ENCODE data around the gene CCDC148. TPM values are rescaled to one million over a fixed set of nuclear protein-coding genes. Genes with fewer than 3 reads are reported as not detected.
"Not testable (repeated sequence)": the region's sequence is repeated elsewhere in the genome, so short reads cannot be mapped to it uniquely, and the experiment has no call there.

Gene CCDC148
- total RNA-seq, 1 donor from 2014 or later: 3.1 TPM

DNA sequence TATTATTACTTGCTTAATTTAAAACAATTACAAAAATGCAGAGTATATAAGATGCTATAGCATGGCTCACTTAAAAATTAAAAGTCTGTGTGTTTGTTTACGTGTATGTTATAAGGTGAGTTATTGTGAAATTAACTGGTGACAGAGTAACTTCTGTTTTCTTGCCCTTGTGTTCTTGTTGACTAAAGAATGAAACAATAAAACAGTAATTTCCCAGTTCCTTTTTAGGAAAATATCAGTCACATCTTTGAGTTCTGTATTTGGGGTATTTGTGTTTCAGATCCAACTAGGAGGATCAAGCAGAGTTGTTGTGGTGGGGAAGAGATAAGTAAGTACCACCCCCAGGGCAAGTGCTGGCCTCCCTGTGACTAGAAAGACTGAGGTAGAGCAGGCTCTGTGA, 143.6 kb downstream of the CCDC148 start:
- H3K27me3 Mint-ChIP-seq: no peaks in the 10 kb centered on the region
- TF ChIP-seq, protein P1, sequence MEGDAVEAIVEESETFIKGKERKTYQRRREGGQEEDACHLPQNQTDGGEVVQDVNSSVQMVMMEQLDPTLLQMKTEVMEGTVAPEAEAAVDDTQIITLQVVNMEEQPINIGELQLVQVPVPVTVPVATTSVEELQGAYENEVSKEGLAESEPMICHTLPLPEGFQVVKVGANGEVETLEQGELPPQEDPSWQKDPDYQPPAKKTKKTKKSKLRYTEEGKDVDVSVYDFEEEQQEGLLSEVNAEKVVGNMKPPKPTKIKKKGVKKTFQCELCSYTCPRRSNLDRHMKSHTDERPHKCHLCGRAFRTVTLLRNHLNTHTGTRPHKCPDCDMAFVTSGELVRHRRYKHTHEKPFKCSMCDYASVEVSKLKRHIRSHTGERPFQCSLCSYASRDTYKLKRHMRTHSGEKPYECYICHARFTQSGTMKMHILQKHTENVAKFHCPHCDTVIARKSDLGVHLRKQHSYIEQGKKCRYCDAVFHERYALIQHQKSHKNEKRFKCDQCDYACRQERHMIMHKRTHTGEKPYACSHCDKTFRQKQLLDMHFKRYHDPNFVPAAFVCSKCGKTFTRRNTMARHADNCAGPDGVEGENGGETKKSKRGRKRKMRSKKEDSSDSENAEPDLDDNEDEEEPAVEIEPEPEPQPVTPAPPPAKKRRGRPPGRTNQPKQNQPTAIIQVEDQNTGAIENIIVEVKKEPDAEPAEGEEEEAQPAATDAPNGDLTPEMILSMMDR (conservative IDR thresholded peaks at IDR 0.05): no peak
- no peak overlapping the region for H3K27ac Mint-ChIP-seq
- H3K4me1 Mint-ChIP-seq (ENCODE audit: unreplicated experiment): no peaks in the 10 kb centered on the region
- H3K9me3 Mint-ChIP-seq: peaks cover under 1% of the 10 kb centered on the region
- H3K4me3 Mint-ChIP-seq: no peak overlapping the region
- no peaks in the 10 kb centered on the region for H3K36me3 Mint-ChIP-seq
- DNase-seq (ENCODE audit: extremely low spot score, unreplicated experiment): no peak

DNA sequence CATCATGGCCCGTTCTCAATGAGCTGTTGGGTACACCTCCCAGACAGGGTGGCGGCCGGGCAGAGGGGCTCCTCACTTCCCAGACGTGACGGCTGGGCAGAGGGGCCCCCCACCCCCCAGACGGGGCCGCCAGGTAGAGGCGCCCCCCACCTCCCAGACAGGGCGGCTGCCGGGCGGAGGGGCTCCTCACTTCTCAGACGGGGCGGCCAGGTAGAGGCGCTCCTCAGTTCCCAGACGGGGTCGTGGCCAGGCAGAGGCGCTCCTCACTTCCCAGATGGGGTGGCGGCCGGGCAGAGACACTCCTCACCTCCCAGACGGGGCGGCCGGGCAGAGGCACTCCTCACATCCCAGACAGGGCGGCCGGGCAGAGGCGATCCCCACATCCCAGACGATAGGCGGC, 146.1 kb downstream of the CCDC148 start:
- H3K4me1 Mint-ChIP-seq (ENCODE audit: unreplicated experiment); H3K27ac Mint-ChIP-seq; DNase-seq (ENCODE audit: extremely low spot score, unreplicated experiment); H3K9me3 Mint-ChIP-seq; H3K36me3 Mint-ChIP-seq; H3K4me3 Mint-ChIP-seq; H3K27me3 Mint-ChIP-seq: not testable (repeated sequence)

DNA sequence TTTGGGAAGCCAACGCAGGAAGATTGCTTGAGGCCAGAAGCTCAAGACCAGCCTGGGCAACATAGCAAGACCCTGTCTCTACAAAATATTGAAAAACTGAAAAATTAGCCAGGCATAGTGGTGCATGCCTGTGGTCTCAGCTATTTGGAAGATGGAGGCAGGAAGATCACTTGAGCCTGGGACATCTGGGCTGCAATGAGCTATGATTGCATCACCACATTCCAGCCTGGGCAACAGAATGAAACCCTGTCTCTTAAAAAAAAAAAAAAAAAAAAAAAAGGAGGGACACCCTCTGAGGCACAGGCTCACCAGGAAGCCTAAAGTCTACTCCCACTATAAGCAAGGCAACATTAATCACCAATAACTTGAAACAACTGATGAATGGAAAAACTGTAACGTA, 151.1 kb downstream of the CCDC148 start:
- DNase-seq (ENCODE audit: extremely low spot score, unreplicated experiment): no peak
- Mint-ChIP-seq H3K9me3 (peaks cover 7% of the 10 kb centered on the region), H3K36me3 (no peaks in the 10 kb centered on the region), H3K4me1 (ENCODE audit: unreplicated experiment) (peaks cover 4% of the 10 kb centered on the region), H3K4me3 (no peak overlapping the region), H3K27ac (no peak overlapping the region), H3K27me3 (no peaks in the 10 kb centered on the region)
- TF ChIP-seq, protein P1 (conservative IDR thresholded peaks at IDR 0.05): no peak

DNA sequence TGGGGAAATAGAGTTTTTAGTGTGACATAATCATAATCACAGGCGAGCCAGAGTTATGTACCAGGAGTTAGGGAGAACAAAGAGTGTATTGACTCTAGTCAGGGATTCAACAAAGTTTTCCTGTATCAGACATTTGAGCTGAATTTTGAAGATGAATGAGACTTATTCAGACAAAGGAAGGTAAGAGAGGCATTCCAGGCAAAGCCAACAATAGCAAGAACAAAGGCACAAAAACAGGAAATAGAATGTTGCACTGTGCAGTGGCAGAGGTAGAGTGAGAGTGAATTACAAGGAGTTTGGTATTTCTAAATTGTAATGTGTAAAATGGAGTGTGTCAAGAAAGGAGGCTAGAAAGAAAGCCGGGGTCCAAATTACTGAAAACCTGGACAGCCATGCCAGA, 156.2 kb downstream of the CCDC148 start:
- TF ChIP-seq, protein P1 (conservative IDR thresholded peaks at IDR 0.05): no peak
- H3K4me3 Mint-ChIP-seq: no peak overlapping the region
- H3K27ac Mint-ChIP-seq: no peak overlapping the region
- no peaks in the 10 kb centered on the region for H3K36me3 Mint-ChIP-seq
- H3K9me3 Mint-ChIP-seq: peaks cover 5% of the 10 kb centered on the region
- H3K27me3 Mint-ChIP-seq: no peaks in the 10 kb centered on the region
- H3K4me1 Mint-ChIP-seq (ENCODE audit: unreplicated experiment): peaks cover 7% of the 10 kb centered on the region
- DNase-seq (ENCODE audit: extremely low spot score, unreplicated experiment): no peak

DNA sequence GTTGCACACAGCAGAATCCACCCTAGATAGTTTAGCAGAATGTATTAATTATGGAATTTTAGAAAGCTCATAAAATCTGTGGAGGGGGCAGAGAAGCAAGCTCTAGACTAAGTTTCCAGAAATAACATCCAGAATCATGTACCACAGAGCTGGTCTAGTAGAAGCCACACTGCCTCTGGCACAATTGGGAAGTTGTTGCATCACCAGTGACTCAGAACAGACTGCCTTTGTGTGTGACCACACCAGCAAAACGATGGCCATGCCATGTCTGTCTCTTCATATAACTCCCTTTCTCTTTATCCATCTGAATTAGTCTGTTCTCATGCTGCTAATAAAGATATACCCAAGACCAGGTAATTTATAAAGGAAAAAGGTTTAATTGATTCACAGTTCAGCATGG, 158.9 kb downstream of the CCDC148 start:
- peaks cover 4% of the 10 kb centered on the region for H3K4me1 Mint-ChIP-seq (ENCODE audit: unreplicated experiment)

DNA sequence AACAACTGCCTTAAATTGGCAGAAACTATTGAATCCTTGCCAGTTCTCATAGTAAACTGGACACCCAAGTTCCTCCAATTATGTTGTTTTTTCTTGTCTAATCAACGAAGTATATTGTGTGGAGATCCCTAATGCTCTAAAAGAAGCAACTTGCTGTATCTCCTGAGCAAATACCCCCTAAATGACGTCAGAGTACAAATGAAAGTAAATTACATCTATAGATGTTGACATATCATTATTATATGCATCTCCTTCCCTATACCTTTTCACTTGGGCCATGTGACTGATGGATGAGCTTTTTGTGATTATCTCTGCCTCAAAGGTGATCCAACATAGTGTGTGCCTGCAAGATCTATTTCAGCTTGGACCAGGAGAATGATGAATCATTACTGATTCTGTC, 159.4 kb downstream of the CCDC148 start:
- Mint-ChIP-seq H3K4me1 (ENCODE audit: unreplicated experiment) (peaks cover 4% of the 10 kb centered on the region), H3K36me3 (no peaks in the 10 kb centered on the region), H3K27ac (no peak overlapping the region), H3K4me3 (no peak overlapping the region), H3K27me3 (no peaks in the 10 kb centered on the region), H3K9me3 (peaks cover 5% of the 10 kb centered on the region)
- no peak for DNase-seq (ENCODE audit: extremely low spot score, unreplicated experiment)
- TF ChIP-seq, protein P1 (conservative IDR thresholded peaks at IDR 0.05): no peak

More for the DNA sequence above, 158.9 kb downstream of the CCDC148 start:
- Mint-ChIP-seq H3K36me3 (no peaks in the 10 kb centered on the region), H3K4me3 (no peak overlapping the region), H3K9me3 (peaks cover 5% of the 10 kb centered on the region), H3K27ac (no peak overlapping the region), H3K27me3 (no peaks in the 10 kb centered on the region)
- TF ChIP-seq, protein P1 (conservative IDR thresholded peaks at IDR 0.05): no peak
- DNase-seq (ENCODE audit: extremely low spot score, unreplicated experiment): no peak

Data from type B pancreatic cell (in vitro differentiated cells).